HepG2 (cell line): ENCODE measurements around the gene FAM117A. TPM values are rescaled to one million over a fixed set of nuclear protein-coding genes. Genes with fewer than 3 reads are reported as not detected.

Experiments used
- ARID4A ChIP-seq: sonication (generic); formaldehyde crosslinking; IDR thresholded peaks from 2 replicates; pipeline ENCODE4 v1.5.0; 2020; ENCODE audit warnings: mild to moderate bottlenecking, missing genetic modification reagents, borderline replicate concordance
- GFI1 ChIP-seq: sonication (generic); formaldehyde crosslinking; IDR thresholded peaks from 2 replicates; pipeline ENCODE4 v1.5.0; 2020; ENCODE audit warnings: missing genetic modification reagents, mild to moderate bottlenecking, borderline replicate concordance
- HOXA5 ChIP-seq: sonication (generic); formaldehyde crosslinking; IDR thresholded peaks from 2 replicates; pipeline ENCODE4 v1.4.0; 2020; ENCODE audit warnings: missing genetic modification reagents
- IRF1 ChIP-seq: sonication (generic); formaldehyde crosslinking; IDR thresholded peaks from 2 replicates; pipeline ENCODE4 v1.4.0; 2020; ENCODE audit warnings: low read depth, mild to moderate bottlenecking, missing genetic modification reagents
- KDM3A ChIP-seq: IDR thresholded peaks from 2 replicates; pipeline ENCODE4 v1.6.1; 2018; ENCODE audit warnings: low read depth, missing compliant biosample characterization
- MAFK ChIP-seq, 2 experiments: IDR thresholded peaks in 1 of 2; conservative IDR thresholded peaks in 1 of 2; 2 replicates each; pipeline ENCODE4 v1.6.1; 2011; ENCODE audit warnings: improper control_type of control experiment in 2 of 2, low read length in 2 of 2
- MLLT10 ChIP-seq: sonication (generic); formaldehyde crosslinking; IDR thresholded peaks from 2 replicates; pipeline ENCODE4 v1.4.0; 2020; ENCODE audit warnings: missing genetic modification reagents
- NCOA2 ChIP-seq: sonication (generic); formaldehyde crosslinking; IDR thresholded peaks from 2 replicates; pipeline ENCODE4 v1.8.0; 2022; ENCODE audit warnings: inconsistent platforms
- NFAT5 ChIP-seq: sonication (generic); formaldehyde crosslinking; IDR thresholded peaks from 2 replicates; pipeline ENCODE4 v1.4.0; 2020; ENCODE audit warnings: missing genetic modification reagents
- SNAPC2 ChIP-seq: sonication (generic); formaldehyde crosslinking; IDR thresholded peaks from 2 replicates; pipeline ENCODE4 v1.8.1; 2022; ENCODE audit warnings: mild to moderate bottlenecking, missing genetic modification reagents
- SUZ12 ChIP-seq: fragments of 150-350 bp; IDR thresholded peaks from 2 replicates; pipeline ENCODE4 v1.6.1; 2014; ENCODE audit warnings: low read depth, low read length
- ZMYM4 ChIP-seq: sonication (generic); formaldehyde crosslinking; IDR thresholded peaks from 2 replicates; pipeline ENCODE4 v1.8.1; 2023; ENCODE audit warnings: mild to moderate bottlenecking, missing genetic modification reagents
- ZNF230 ChIP-seq: sonication (generic); formaldehyde crosslinking; IDR thresholded peaks from 2 replicates; pipeline ENCODE4 v1.4.0; 2020; ENCODE audit warnings: mild to moderate bottlenecking, missing genetic modification reagents
- ZNF335 ChIP-seq: sonication (generic); formaldehyde crosslinking; IDR thresholded peaks from 2 replicates; pipeline ENCODE4 v1.4.0; 2020; ENCODE audit warnings: missing genetic modification reagents
- ZNF510 ChIP-seq: sonication (generic); formaldehyde crosslinking; IDR thresholded peaks from 2 replicates; pipeline ENCODE4 v1.4.0; 2020; ENCODE audit warnings: low read depth, mild to moderate bottlenecking, missing genetic modification reagents
- ZNF563 ChIP-seq: sonication (generic); formaldehyde crosslinking; IDR thresholded peaks from 2 replicates; pipeline ENCODE4 v1.8.0; 2022; ENCODE audit warnings: mild to moderate bottlenecking, moderate library complexity, missing genetic modification reagents
- polyA plus RNA-seq, 8 experiments: library from polyadenylated mRNA; depleted of rRNA in 3 of 8; stranded (reverse) in 7 of 8; unstranded in 1 of 8; fragments of >200 nt; fragmentation: Illumina TruSeq in 4 of 8; extraction: Trizol in 4 of 8; gene quantifications; 2 replicates each; pipeline versions ENCODE4 v1.2.1 to v1.2.3, GENCODE V29; 2011 to 2016; ENCODE audit warnings: low read depth in 4 of 8, missing spikeins in 1 of 8, mixed read lengths in 1 of 8; ENCODE audit not compliant: insufficient read depth in 1 of 8
- total RNA-seq, 5 experiments: library from RNA; depleted of rRNA; stranded (reverse); fragments of >200 nt; fragmentation: Illumina TruSeq; extraction: Trizol; gene quantifications; 2 replicates each; pipeline ENCODE4 v1.2.3, GENCODE V29; 2016; ENCODE audit warnings: low read depth in 1 of 5

The FAM117A gene
- total and polyA plus RNA-seq, 2 of the 13 experiments (the other 11 are each of a cell fraction or from before 2014, with no cell fraction given), result 12.1 to 19.8 TPM

GRCh38 chr17:49747632-49748031 is 16.3 kb downstream of the FAM117A start (continued):
- TF ChIP-seq ZNF510 (CRISPR knock-in tag) (no peak), GFI1 (peak; percentile 87), HOXA5 (peak; percentile 48; the same call in 1 of the 2 replicates), KDM3A (CRISPR knock-in tag) (no peak), NCOA2 (CRISPR knock-in tag) (no peak), ZNF230 (CRISPR knock-in tag) (no peak), ZNF563 (CRISPR knock-in tag) (no peak), MAFK (conservative IDR thresholded peaks at IDR 0.05 in 1 of 2, IDR thresholded peaks at IDR 0.05 in 1 of 2; ENCODE audit: low read length in 2 of 2) (0 out of 4 replicates have a peak, but pooled peaks have one; percentile 10 to 36), ZMYM4 (0 out of 2 replicates have a peak, but pooled peaks have one; percentile 20), ZNF335 (CRISPR knock-in tag) (peak; percentile 41; the same call in 1 of the 2 replicates), SUZ12 (no peak), NFAT5 (CRISPR knock-in tag) (no peak), ARID4A (CRISPR knock-in tag) (peak; percentile 35; the same call in 1 of the 2 replicates), IRF1 (CRISPR knock-in tag) (no peak), SNAPC2 (CRISPR knock-in tag) (0 out of 2 replicates have a peak, but pooled peaks have one; percentile 40), MLLT10 (CRISPR knock-in tag) (no peak)
